HepG2 (cell line): ENCODE results near the gene NARF. TPM values are rescaled to one million over a fixed set of nuclear protein-coding genes. Genes with fewer than 3 reads are reported as not detected.

Experiments
- MTF1 ChIP-seq: sonication (generic); formaldehyde crosslinking; IDR thresholded peaks from 2 replicates; pipeline ENCODE4 v1.5.0; 2020; ENCODE audit warnings: missing genetic modification reagents
- NFRKB ChIP-seq: fragments of 450-650 bp; IDR thresholded peaks from 2 replicates; pipeline ENCODE4 v1.6.1; 2017
- RFX5 ChIP-seq: IDR thresholded peaks from 2 replicates; pipeline ENCODE4 v1.6.1; 2011; ENCODE audit warnings: low read depth, low read length, improper control_type of control experiment
- SETDB1 ChIP-seq: sonication (generic); formaldehyde crosslinking; IDR thresholded peaks from 2 replicates; pipeline ENCODE4 v1.5.1; 2020; ENCODE audit warnings: missing genetic modification reagents, mild to moderate bottlenecking, borderline replicate concordance
- SMAD9 ChIP-seq: sonication (generic); formaldehyde crosslinking; IDR thresholded peaks from 2 replicates; pipeline ENCODE4 v1.5.1; 2020; ENCODE audit warnings: mild to moderate bottlenecking, missing genetic modification reagents
- SRSF4 ChIP-seq: fragments of 200-400 bp; formaldehyde crosslinking; IDR thresholded peaks from one replicate; pipeline ENCODE4 v1.6.1; 2018; ENCODE audit warnings: mild to moderate bottlenecking, low read depth, low read length, moderate library complexity; ENCODE audit not compliant: poor library complexity, severe bottlenecking
- ZBTB37 ChIP-seq: sonication (generic); formaldehyde crosslinking; IDR thresholded peaks from 2 replicates; pipeline ENCODE4 v1.4.0; 2020; ENCODE audit warnings: mild to moderate bottlenecking, missing genetic modification reagents
- ZBTB38 ChIP-seq: sonication (generic); formaldehyde crosslinking; IDR thresholded peaks from 2 replicates; pipeline ENCODE4 v1.5.1; 2020; ENCODE audit warnings: mild to moderate bottlenecking, missing genetic modification reagents
- ZBTB43 ChIP-seq: sonication (generic); formaldehyde crosslinking; conservative IDR thresholded peaks from 2 replicates; pipeline ENCODE4 v1.4.0; 2020; ENCODE audit warnings: missing genetic modification reagents
- ZMYM3 ChIP-seq: sonication (generic); formaldehyde crosslinking; IDR thresholded peaks from 2 replicates; pipeline ENCODE4 v1.5.1; 2020; ENCODE audit warnings: mild to moderate bottlenecking, missing genetic modification reagents
- ZNF33A ChIP-seq: sonication (generic); formaldehyde crosslinking; IDR thresholded peaks from 2 replicates; pipeline ENCODE4 v1.5.1; 2020; ENCODE audit warnings: missing genetic modification reagents, mild to moderate bottlenecking, moderate library complexity, borderline replicate concordance
- ZNF597 ChIP-seq: sonication (generic); formaldehyde crosslinking; IDR thresholded peaks from 2 replicates; pipeline ENCODE4 v1.5.0; 2020; ENCODE audit warnings: missing genetic modification reagents
- ZNF605 ChIP-seq: sonication (generic); formaldehyde crosslinking; IDR thresholded peaks from 2 replicates; pipeline ENCODE4 v1.8.0; 2022; ENCODE audit warnings: mild to moderate bottlenecking, missing genetic modification reagents
- ZNF646 ChIP-seq: sonication (generic); formaldehyde crosslinking; IDR thresholded peaks from 2 replicates; pipeline ENCODE4 v1.9.0; 2021; ENCODE audit warnings: mild to moderate bottlenecking, missing genetic modification reagents
- ZNF703 ChIP-seq: sonication (generic); formaldehyde crosslinking; IDR thresholded peaks from 2 replicates; pipeline ENCODE4 v1.5.1; 2020; ENCODE audit warnings: missing genetic modification reagents, mild to moderate bottlenecking, moderate library complexity, borderline replicate concordance
- ZNF770 ChIP-seq: sonication (generic); formaldehyde crosslinking; IDR thresholded peaks from 2 replicates; pipeline ENCODE4 v1.5.0; 2020; ENCODE audit warnings: mild to moderate bottlenecking, missing genetic modification reagents
- ZNF792 ChIP-seq: IDR thresholded peaks from 2 replicates; pipeline ENCODE4 v1.6.1; 2016
- polyA plus RNA-seq, 8 experiments: library from polyadenylated mRNA; depleted of rRNA in 3 of 8; stranded (reverse) in 7 of 8; unstranded in 1 of 8; fragments of >200 nt; fragmentation: Illumina TruSeq in 4 of 8; extraction: Trizol in 4 of 8; gene quantifications; 2 replicates each; pipeline versions ENCODE4 v1.2.1 to v1.2.3, GENCODE V29; 2011 to 2016; ENCODE audit warnings: low read depth in 4 of 8, missing spikeins in 1 of 8, mixed read lengths in 1 of 8; ENCODE audit not compliant: insufficient read depth in 1 of 8
- total RNA-seq, 5 experiments: library from RNA; depleted of rRNA; stranded (reverse); fragments of >200 nt; fragmentation: Illumina TruSeq; extraction: Trizol; gene quantifications; 2 replicates each; pipeline ENCODE4 v1.2.3, GENCODE V29; 2016; ENCODE audit warnings: low read depth in 1 of 5

The NARF gene
- total and polyA plus RNA-seq, 2 of the 13 experiments (the other 11 are each of a cell fraction or from before 2014, with no cell fraction given), result 61.1 to 144 TPM

- TF ChIP-seq SMAD9 (peak; percentile 16; the same call in 1 of the 2 replicates), ZNF703 (CRISPR knock-in tag) (peak; percentile 84; the same call in 1 of the 2 replicates), SRSF4 (no peak), MTF1 (CRISPR knock-in tag) (0 out of 2 replicates have a peak, but pooled peaks have one; percentile 27), ZNF770 (CRISPR knock-in tag) (peak; percentile 75; the same call in 1 of the 2 replicates), ZMYM3 (CRISPR knock-in tag) (peak; percentile 4; the same call in 1 of the 2 replicates), SETDB1 (CRISPR knock-in tag) (no peak), ZNF33A (no peak), ZBTB43 (CRISPR knock-in tag) (peak; percentile 74; the same call in 1 of the 2 replicates), ZNF792 (CRISPR knock-in tag) (peak; percentile 83), NFRKB (0 out of 2 replicates have a peak, but pooled peaks have one; percentile 41), ZNF646 (CRISPR knock-in tag) (no peak), RFX5 (no peak), ZNF605 (peak; percentile 99), ZNF597 (CRISPR knock-in tag) (no peak), ZBTB38 (CRISPR knock-in tag) (peak; percentile 90), ZBTB37 (CRISPR knock-in tag) (no peak)
These were observed at the start of gene NARF (continued) for GRCh38 chr17:82458179-82458884.
